T-helper 22 cell (primary cell): Measurements from ENCODE around the gene RUVBL2.

Experiments
- DNase-seq: peaks from one replicate; pipeline ENCODE4 v3.0.0-alpha.2; 2020; ENCODE audit warnings: low read depth

Gene RUVBL2

DNA sequence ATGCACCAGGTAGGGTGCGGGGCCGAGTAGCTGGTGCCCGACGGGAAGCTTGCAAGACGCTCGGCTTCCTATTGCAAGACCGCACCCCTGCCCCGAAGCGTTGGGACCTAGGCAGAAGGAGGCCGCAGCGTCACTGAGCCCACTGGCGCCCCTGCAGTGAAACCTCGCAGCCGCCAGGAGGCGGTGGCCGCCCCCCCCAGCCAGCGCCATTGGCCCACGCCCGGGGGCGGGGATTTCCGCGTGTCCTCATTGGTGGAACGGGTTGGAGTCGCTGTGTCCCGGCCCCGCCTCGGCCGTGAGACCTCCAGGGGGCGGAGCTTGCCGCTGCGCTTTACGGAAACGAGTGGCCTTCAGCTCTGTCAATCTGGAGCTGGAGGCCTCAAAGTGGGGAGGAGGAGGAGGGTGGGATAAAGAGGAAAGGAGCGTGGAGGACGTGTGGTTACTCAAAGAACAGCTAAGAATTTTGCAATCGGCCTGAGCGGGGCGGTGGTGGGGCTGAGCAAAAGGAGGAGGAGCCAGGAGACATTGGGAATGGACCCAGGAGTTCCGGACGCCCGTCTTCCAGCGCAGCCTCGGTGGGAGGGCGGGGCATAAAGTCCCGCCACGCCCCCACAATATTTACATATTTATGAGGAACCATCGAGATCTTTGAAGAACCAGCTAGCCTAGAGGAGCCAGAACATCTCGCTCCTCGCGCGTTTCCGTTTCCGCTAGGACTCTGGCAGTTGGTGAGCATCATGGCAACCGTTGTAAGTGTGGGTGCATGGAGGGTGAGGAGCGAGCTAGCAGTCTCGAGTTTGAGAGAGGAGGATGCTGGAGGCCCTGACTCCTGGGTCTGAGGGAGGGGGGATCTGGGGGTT lies at the start of gene RUVBL2, which contains the start of gene GYS1:
Gene RUVBL2 (plus strand): TSS at position 713 of the 860 bp plus-strand sequence. CDS start 25 bp downstream, at position 738.
Gene GYS1 (minus strand): TSS at position 135 of the 860 bp plus-strand sequence. CDS start 197 bp downstream, outside the sequence.
- peak; percentile 97 for DNase-seq

DNA sequence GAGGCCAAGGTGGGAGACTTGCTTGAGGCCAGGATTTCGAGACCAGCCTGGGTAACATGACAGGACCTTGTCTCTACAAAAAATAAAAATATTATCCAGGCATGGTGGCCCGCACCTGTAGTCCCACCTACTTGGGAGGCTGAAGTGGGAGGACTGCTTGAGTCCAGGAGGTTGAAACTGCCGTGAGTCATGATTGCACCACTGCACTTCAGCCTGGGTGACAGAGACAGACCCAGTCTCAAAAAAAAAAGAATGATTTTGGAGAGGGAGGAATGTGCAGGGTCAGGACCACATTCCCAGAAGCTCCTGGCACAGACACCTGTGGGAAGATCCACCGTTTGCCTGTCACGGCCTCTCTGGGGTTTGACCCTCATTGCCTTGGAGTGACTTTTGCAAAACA lies 48.3 kb upstream of the RUVBL2 start:
- DNase-seq, result no peak

DNA sequence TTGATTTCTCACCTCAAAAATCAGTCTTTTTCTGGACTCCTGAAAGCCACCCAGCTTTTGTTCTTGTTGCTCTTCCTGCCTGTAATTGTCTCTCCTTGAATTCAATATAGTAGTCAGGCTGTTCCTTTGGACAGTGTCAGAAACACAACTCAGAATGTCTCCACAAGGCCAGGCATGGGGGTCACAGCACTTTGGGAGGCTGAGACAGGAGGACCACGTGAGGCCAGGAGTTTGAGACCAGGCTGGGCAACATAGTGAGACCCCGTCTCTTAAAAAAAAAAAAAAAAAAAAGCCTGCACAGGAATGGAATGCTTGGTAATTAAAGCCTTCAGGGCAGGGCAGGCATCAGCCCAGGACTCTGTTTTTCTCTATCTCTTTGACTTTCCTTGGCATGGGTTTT lies 47.9 kb upstream of the RUVBL2 start:
- DNase-seq, result no peak

DNA sequence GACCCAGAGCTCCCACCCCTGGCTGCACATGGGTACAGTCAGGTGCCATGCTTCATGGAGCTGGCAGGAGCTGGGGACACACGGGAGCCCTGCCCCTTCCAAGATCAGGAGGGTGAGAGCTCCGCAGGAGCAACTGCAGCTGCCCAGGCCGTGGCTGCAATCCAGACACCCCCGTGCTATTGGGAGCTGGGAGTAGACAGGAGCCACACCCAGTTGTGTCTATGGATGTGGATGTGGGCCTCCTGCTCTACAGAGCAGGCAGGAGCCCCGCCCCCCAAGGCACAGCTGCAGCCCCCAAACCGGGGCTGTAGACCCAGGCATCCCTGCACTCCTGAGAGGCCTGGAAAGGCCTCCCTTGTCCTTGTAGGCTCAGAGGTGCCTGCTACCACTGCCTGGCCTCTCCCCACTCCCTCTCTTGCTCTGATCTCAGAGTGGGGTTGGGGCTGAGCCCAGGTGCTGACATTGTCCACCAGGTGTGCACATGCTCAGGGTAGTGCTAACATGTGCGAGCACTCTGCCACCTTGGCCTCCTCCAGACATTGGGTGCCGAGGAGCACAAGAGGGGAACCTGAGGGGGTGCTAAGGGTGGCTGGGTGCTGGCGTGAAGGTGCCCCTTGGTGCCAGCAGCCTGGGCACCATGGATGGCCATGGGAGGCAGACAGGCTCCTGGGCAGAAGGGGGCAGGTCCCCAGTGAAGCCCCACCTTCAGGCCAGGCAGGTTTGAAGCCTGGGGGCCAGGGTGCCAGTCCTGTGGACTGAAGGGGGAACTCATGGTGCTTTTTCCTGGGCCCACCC lies 47.0 kb upstream of the RUVBL2 start:
- DNase-seq, result no peak

DNA sequence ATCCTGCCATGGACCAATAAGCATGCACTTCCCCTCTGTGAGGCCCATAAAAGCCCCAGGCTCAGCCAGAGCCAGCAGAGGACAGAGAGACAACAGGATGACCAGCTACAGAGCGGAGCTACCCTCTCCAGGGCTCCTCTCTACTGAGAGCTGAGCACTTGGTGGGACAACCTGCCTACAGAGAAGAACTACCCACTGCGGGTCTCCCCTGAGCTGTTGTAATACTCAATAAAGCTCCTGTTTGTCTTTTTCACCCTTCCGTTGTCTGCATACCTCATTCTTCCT lies 46.5 kb upstream of the RUVBL2 start:
- DNase-seq, result no peak

DNA sequence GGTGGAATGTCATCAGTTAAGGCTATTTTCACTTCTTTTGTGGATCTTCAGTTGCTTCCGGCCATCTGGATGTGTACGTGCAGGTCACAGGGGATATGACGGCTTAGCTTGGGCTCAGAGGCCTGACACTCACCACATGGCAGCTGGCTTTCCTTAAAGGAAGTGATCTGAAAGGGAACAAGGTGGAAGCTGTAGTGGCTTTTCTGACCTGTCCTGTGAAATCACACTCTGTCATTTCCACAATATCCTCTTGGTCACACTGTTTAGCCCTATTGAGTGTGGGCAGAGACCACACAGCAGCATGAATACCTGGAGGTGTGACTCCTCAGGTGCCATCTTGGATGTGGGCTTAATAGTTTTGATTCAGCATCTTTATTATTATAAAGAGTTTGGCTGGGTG lies 43.5 kb upstream of the RUVBL2 start:
- DNase-seq, result no peak

DNA sequence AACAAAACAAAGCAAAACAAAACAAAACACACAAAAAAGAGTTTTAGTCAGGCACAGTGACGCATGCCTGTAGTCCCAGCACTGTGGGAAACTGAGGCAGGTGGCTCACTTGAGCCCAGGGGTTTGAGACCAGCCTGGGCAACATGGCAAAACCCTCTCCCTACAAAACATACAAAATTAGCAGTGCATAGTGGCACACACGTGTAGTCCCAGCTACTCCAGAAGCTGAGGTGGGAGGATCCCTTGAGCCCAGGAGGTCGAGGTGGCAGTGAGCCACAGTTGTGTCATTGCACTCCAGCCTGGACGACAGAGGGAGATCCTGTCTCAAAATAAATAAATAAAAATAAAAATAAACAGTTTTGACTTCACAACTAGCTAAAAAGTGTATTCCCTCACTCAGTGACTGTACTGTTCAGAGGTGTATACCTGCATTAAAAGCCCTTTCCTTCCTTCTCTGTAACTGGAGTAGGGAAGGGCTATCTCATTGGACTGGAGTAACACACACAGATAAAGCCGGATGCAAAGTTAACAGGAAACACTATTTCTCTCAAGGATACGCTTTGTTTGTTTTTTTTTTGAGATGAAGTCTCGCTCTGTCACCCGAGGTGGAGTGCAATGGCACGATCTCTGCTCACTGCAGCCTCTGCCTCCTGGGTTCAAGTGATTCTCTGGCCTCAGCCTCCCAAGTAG lies 42.7 kb upstream of the RUVBL2 start:
- DNase-seq, result no peak

DNA sequence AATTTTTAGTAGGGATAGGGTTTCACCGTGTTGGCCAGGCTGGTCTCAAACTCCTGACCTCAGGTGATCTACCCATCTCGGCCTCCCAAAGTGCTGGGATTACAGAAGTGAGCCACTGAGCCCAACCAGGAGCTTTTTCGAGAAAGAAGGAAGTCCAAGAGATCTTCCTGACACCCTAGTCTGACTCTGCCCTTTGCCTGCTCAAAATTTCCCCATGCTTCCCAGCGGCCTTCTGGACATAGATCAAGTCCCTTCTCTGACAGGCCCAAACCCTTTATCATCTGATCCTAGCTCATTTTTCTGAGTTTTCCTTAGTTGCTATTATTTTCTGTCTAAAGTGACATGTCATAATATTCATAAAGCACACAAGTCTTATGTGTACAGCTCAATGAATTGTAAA lies 40.5 kb upstream of the RUVBL2 start:
- DNase-seq, result no peak

DNA sequence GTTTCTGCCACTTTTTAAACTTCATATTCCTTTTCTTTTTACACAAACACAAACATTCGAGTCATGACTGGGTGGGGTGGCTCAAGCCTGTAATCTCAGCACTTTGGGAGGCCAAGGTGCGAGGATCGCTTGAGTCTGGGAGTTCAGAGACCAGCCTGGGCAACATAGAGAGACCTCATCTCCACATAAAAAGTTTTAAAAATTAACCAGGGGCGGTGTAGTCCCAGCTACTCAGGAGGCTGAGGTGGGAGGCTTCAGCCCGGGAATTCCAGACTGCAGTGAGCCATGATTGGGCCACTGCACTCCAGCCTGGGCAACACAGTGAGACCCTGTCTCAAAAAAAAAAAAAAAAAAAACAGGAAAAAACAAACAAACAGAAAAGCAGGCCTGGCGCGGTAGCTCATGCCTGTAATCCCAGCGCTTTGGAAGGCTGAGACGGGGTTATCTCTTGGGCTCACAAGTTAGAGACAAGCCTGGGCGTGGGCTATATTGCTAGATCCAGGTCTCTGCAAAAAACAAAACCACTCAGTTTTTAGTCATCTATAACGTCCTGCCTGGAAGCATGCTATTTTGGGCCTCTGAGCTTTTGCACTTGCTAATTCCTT lies 39.6 kb upstream of the RUVBL2 start:
- DNase-seq, result no peak

DNA sequence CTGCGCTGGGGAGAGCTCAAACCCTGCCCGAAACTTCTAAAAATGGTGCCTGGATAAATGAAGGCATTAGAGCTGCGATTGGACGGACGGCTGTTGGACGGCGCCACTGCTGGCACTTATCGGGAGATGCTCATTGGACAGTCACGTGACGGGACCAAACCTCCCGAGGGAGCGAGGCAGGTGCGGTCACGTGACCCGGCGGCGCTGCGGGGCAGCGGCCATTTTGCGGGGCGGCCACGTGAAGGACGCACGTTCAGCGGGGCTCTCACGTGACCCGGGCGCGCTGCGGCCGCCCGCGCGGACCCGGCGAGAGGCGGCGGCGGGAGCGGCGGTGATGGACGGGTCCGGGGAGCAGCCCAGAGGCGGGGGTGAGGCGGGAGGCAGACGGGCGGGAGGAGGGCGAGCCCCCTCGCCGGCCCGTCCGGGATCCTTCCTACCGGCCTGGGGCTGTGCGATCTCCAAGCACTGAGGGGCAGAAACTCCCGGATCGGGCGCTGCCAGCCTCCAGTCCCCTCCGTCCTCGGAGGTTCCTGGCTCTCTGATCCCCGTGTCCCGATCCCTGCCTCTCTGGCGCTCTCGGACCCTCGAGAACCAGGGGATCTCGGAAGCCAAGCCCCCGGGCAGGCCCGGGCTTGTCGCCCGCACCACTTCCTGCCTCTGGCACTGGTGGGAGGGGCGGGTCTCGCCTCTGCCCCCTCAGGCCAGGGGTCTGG lies 38.9 kb upstream of the RUVBL2 start, which contains the start of gene BAX:
Gene BAX (plus strand): TSS at position 281 of the 713 bp plus-strand sequence. CDS start 54 bp downstream, at position 335.
- peak; percentile 79 for DNase-seq

DNA sequence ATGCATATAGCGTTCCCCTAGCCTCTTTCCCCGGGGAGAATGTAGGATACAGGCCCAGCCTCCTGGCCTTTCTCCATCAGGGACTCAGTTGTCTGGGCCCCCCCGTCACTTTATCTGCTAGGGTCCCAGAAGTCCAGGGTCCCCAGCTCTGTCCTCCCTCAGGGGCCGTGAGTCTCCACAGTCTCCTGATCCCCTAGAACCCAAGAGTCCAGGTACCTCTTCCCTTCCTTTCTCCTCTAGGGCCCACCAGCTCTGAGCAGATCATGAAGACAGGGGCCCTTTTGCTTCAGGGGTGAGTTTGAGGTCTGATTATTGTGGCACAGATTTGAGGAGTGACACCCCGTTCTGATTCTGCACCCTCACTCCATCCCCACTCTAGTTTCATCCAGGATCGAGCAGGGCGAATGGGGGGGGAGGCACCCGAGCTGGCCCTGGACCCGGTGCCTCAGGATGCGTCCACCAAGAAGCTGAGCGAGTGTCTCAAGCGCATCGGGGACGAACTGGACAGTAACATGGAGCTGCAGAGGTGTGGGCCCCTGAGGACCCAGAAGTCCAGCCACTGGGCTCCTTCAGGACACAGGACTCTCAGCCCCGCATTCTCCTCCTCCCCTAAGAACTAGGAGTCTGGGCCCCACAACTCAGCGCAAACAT lies 38.3 kb upstream of the RUVBL2 start:
- no peak for DNase-seq

DNA sequence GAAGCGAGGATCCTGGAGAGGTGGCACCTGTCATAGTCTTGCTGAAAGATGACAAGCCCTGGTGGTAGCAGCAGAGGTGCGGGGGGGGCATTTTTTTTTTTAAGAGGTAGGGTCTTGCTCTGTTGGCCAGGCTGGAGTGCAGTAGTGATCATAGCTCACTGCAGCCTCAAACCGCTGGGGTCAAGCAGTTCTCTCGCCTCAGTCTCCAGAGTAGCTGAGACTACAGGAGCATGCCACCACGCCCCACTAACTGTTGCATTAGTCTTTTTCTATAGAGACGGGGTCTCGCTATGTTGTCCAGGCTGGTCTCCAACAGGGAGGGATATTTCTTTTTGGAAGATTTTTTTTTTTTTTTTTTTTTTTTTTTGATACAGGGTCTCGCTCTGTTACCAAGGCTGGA lies 35.7 kb upstream of the RUVBL2 start:
- DNase-seq, result no peak

DNA sequence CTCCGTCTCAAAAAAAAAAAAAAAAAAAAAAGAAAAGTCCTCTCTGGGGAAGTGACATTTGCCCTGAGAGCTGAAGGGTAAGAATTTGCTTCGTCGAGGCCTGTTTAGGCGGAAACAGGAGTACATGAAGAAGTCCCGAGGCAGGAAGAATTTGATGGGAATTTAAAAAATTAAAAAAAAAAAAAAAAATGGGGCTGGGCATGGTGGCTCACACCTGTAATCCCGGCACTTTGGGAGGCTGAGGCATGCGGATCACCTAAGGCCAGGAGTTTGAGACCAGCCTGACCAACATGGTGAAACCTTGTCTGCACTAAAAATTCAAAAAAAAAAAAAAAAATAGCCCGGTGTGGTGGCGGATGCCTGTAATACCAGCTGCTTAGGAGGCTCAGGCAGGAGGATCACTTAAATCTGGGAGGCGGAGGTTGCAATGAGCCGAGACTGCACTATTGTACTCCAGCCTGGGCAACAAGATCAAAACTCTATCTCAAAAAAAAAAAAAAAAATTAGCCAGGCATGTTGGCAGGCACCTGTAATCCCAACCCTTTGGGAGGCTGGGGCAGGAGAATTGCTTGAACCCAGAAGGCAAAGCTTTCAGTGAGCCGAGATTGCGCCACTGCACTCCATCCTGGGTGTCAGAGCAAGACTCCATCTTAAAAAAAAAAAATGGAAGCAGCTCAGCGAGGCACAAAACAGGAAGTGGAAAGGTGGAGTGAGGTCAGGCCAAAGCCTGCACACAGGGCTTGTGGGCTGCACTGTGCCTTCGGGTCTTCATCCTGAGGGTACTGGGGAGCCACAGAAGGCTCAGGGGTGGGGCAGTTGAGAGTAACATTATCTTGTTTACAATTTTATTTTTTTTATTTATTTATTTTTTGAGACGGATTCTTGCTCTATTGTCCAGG lies 34.1 kb upstream of the RUVBL2 start:
- DNase-seq, result no peak

DNA sequence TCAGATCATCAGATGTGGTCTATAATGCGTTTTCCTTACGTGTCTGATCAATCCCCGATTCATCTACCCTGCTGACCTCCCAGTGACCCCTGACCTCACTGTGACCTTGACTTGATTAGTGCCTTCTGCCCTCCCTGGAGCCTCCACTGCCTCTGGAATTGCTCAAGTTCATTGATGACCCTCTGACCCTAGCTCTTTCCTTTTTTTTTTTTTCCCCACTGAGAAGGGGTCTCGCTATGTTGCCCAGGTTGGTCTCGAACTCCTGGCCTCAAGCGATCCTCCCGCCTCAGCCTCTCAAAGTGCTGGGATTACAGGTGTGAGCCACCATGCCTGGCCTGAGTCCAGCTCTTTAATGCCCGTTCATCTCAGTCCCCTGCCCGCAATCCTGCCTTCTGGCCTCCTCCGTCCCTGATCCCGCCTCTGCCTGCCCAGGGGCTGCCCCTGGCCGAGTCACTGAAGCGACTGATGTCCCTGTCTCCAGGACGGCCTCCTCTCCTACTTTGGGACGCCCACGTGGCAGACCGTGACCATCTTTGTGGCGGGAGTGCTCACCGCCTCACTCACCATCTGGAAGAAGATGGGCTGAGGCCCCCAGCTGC lies 32.5 kb upstream of the RUVBL2 start:
- DNase-seq, result no peak

DNA sequence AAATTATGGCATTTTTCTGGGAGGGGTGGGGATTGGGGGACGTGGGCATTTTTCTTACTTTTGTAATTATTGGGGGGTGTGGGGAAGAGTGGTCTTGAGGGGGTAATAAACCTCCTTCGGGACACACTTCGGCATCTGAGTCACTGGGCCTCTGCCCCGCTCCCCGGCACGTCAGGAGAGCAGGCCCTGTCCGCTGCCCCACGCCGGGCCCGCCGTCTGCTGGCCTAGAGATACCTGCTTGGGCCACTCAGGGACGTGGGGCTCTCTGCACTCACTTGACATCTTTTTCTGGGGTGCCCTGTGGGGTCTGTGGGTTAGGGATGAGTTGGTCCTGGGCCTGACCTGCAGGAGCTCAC lies 32.0 kb upstream of the RUVBL2 start:
- DNase-seq, result no peak

DNA sequence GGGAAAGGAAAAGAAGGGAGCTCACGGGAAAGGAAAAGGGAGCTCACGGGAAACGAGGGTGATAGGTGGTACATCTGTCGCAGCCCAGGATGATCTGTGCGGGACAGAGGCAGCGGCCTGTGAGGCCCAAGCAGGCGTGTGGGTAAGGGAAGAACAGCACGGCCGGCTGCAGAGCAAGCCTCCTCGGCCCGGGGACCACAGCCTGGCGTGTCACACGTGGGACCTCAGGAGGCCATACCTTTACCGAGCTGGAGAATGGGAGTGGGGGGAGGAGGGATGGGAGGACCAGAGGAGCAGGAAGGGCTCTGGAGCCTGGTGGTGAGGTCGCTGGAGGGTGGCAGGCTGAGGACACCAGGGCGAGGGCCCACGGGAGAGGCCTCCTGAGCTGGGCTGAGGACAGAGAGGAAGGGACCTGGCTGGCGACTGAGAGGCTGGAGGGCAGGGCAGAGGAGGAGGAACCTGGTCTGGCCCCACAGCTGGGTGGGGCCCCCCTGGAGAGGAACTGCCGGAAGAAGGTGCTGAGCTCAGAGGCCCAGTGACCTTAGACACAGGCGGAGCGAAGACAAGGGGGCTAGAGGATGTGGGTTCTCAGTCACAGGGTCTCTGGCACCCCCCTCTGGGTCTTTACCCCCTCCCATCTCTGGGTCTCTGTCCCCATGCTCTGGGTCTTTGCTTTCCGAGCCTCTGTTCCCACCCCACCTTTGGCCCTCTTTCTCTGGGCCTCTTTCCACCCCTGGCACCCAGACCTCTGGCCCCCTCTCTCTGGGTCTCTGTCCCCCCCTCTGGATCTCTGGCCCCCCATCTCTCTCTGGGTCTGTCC lies 31.4 kb upstream of the RUVBL2 start:
- DNase-seq, result no peak

DNA sequence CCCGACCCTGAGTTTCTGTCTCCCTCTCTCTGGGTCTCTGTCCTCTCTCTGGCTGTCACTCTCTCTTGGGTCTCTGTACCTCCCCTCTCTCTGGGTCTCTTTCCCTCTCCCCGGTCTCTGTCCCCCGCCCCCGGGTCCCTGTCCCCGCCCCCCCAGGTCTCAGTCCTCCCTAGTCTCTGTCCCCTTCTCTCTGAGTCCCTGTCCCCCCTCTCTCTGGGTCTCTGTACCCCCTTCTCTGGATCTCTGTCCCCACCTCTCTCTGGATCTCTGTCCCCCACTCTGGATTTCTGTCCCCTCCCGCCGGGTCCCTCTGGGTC lies 30.9 kb upstream of the RUVBL2 start:
- no peak for DNase-seq

DNA sequence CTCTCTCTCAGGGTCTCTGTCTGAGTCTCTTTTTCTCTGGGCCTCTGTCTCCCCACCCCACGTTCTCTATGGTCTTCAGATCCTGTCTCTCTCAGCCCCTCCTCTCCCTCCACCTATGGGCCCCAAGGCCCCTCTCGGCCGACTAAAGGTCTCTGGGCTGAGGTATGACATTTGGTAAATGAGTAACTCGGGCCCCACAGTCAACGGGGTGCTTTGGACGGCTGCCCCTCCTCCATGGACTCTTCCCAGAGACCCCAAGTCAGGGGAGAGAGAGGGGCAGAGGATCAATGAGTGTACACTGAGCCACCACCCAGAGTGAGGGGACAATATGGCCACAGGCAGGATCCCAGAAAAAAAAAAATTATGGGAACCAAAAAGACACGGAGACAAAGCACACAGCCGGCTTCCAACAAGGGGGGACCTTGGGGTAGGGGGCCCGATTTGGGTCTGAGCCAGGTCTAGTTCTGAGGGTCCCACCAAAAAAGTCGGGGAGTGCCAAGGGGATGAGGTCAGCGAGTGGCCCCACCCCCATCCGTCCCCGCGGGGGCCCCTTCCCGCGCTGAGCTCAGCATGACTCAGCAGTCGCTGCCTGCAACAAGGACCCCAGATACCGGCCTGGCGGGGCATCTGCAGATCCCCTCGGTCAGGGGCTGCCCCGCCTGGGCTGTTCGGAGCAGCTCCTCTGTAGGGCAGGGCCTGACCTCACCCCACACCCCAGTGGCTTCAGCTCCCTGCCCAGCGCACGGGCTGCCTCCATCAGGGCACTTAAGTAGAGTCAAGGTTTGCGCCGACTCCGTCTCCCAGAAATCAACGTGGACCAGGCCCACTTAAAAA lies 30.1 kb upstream of the RUVBL2 start:
- peak; percentile 30 for DNase-seq
